Upper lobe of right lung (tissue), 1 donor: ENCODE measurements around the gene VIM. TPM values are rescaled to one million over a fixed set of nuclear protein-coding genes. Genes with fewer than 3 reads are reported as not detected.

Source experiments
- ATAC-seq: fragments of 200-7000 bp; cut with Tn5 transposase; one replicate; pipeline ENCODE4 v1.9.1; 2020; ENCODE audit warnings: mild to moderate bottlenecking, moderate library complexity
- DNase-seq: peaks from one replicate; pipeline ENCODE4 v3.0.0-alpha.2; 2020
- H3K27ac ChIP-seq: fragments of 200-600 bp; one replicate; pipeline ENCODE4 v1.8.0; 2022
- H3K27me3 ChIP-seq: fragments of 200-600 bp; one replicate; pipeline ENCODE4 v1.8.0; 2022; ENCODE audit warnings: mild to moderate bottlenecking
- H3K36me3 ChIP-seq: fragments of 200-600 bp; one replicate; pipeline ENCODE4 v1.8.0; 2022
- H3K4me1 ChIP-seq: fragments of 200-600 bp; one replicate; pipeline ENCODE4 v1.8.0; 2022
- H3K4me3 ChIP-seq: fragments of 200-600 bp; one replicate; pipeline ENCODE4 v1.8.0; 2022; ENCODE audit warnings: mild to moderate bottlenecking
- H3K9me3 ChIP-seq: fragments of 200-600 bp; one replicate; pipeline ENCODE4 v1.8.0; 2022
- CTCF ChIP-seq: fragments of 200-600 bp; IDR thresholded peaks from one replicate; pipeline ENCODE4 v1.8.0; 2022; ENCODE audit warnings: antibody characterized with exemption
- intact Hi-C: fragments of 100-400 bp; cut with DNase I; formaldehyde crosslinking; loops from one replicate; pipeline ENCODE4 v1.11.0; 2022
- total RNA-seq: library from RNA; stranded (reverse); fragmentation: NEBNext Ultra II Directional; extraction: Animal tissue kit (Norgen Biotek cat#: 25700); gene quantifications from one replicate; pipeline ENCODE4 v1.2.1, GENCODE V29; 2021
- donor health status: DM: no; HTN: yes; CAD: no; lungs with severe emphysema.

The VIM gene
- total RNA-seq, 1 donor from 2014 or later, result 1,272 TPM

- Histone ChIP-seq H3K27me3 (no peaks in the 10 kb centered on the region), H3K36me3 (peaks cover 15% of the 10 kb centered on the region), H3K9me3 (no peaks in the 10 kb centered on the region), H3K27ac (no peak overlapping the region), H3K4me1 (no peaks in the 10 kb centered on the region), H3K4me3 (no peak overlapping the region)
- intact Hi-C loops, result no loop called here
- DNase-seq (no peak), ATAC-seq (no peak)
- no peak for TF ChIP-seq CTCF
These were observed 13.7 kb downstream of the VIM start for GRCh38 chr10:17241611-17242333.

GRCh38 chr10:17244700-17245365 is 16.8 kb downstream of the VIM start:
- intact Hi-C loops, result no loop called here
- no peak for DNase-seq
- TF ChIP-seq CTCF, result no peak
- ATAC-seq, result no peak
- Histone ChIP-seq H3K27ac (no peak overlapping the region), H3K4me3 (no peak overlapping the region), H3K36me3 (no peaks in the 10 kb centered on the region), H3K4me1 (no peaks in the 10 kb centered on the region), H3K27me3 (no peaks in the 10 kb centered on the region), H3K9me3 (no peaks in the 10 kb centered on the region)

- Histone ChIP-seq H3K4me3 (no peak overlapping the region), H3K27me3 (no peaks in the 10 kb centered on the region), H3K4me1 (no peaks in the 10 kb centered on the region), H3K9me3 (no peaks in the 10 kb centered on the region), H3K36me3 (no peaks in the 10 kb centered on the region), H3K27ac (no peak overlapping the region)
- intact Hi-C loops, result no loop called here
- TF ChIP-seq CTCF, result no peak
- ATAC-seq (no peak), DNase-seq (no peak)
These were observed 19.2 kb downstream of the VIM start for GRCh38 chr10:17247210-17247609.

- H3K9me3 ChIP-seq, result no peaks in the 10 kb centered on the region
- no peaks in the 10 kb centered on the region for H3K27me3 ChIP-seq
- intact Hi-C loops, result no loop called here
- ATAC-seq (no peak), DNase-seq (no peak)
- no peak overlapping the region for H3K4me3 ChIP-seq
- no peaks in the 10 kb centered on the region for H3K4me1 ChIP-seq
- H3K36me3 ChIP-seq, result no peaks in the 10 kb centered on the region
- H3K27ac ChIP-seq, result no peak overlapping the region
- TF ChIP-seq CTCF, result no peak
These were observed 20.9 kb downstream of the VIM start for GRCh38 chr10:17248964-17249363.

- ATAC-seq (no peak), DNase-seq (no peak)
- Histone ChIP-seq H3K9me3 (no peaks in the 10 kb centered on the region), H3K36me3 (no peaks in the 10 kb centered on the region), H3K4me1 (no peaks in the 10 kb centered on the region), H3K27ac (no peak overlapping the region), H3K4me3 (no peak overlapping the region), H3K27me3 (no peaks in the 10 kb centered on the region)
- intact Hi-C loops, result loop anchor here (5.0 kb wide), 1 partner anchor 408 kb away; no protein-coding TSS in a partner anchor
- TF ChIP-seq CTCF, result no peak
These were observed 21.8 kb downstream of the VIM start for GRCh38 chr10:17249820-17250219.
